Activated naive CD8-positive, alpha-beta T cell treated with anti-CD3 and anti-CD28 coated beads, Interleukin-2, amount 50 U/mL, for 16 hours (primary cell): ENCODE results near the gene CMSS1.
"Not testable (repeated sequence)": the region's sequence is repeated elsewhere in the genome, so short reads cannot be mapped to it uniquely, and the experiment has no call there.

ENCODE experiments used
- DNase-seq: peaks from one replicate; pipeline ENCODE4 v3.0.0-alpha.2; 2020; ENCODE audit warnings: low read depth, low spot score

Gene CMSS1

GRCh38 chr3:100024520-100025303 lies 207.1 kb downstream of the CMSS1 start:
- DNase-seq = no peak

DNA sequence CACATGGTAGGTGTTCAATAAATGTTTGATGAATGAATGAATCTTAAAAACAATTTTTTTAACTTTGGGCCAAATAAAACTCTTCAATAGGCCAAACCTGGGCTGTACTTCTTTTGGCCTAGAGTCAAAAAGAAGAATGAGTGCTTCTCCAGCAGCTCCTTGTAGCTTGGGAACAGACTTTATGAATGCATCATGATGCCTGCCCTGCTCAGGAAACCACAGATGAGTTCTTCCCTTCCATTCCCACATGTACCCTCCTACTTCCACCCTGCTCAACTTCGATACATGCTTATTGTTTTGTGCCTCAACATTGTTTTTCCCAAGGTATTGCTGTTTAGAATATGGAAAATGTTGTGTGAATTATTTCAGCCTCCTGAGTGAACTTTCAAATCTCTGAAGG lies 209.7 kb downstream of the CMSS1 start:
- DNase-seq = no peak

DNA sequence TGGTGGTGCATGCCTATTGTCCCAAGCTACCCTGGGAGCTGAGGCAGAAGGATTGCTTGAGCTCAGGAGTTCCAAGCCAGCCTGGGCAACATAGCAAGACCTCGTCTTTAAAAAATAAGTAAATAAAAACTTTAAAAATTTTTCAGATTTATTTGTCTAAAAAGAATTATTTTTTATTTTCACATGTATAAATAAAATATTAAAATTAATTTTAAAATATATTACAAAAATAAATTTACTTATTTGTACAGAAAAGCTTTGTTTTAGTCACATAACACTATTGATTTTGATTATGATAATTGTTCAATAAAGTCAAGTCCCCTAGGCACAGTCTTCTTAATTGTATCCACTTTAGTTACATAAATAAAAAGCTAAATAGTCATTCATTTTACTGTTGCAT lies 211.4 kb downstream of the CMSS1 start:
- DNase-seq = no peak

DNA sequence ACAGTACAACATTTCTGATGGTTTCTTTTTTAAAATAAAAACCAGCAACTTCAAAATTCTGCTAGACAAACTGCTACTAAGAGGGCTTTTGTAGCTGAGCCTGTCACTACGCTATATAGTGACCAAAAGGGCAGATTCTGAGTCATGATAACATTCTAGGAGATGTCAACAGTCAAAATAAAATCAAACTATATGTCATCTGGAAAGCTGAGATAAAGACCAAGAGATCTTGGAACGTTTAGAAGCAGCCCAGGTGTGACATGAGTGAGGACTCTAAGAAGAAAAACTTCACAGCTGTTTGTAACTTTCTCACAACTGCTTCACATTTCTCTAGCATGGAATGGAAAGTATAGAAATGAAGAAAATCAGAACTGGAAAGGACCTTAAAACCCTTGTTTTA lies 212.0 kb downstream of the CMSS1 start:
- DNase-seq = no peak

DNA sequence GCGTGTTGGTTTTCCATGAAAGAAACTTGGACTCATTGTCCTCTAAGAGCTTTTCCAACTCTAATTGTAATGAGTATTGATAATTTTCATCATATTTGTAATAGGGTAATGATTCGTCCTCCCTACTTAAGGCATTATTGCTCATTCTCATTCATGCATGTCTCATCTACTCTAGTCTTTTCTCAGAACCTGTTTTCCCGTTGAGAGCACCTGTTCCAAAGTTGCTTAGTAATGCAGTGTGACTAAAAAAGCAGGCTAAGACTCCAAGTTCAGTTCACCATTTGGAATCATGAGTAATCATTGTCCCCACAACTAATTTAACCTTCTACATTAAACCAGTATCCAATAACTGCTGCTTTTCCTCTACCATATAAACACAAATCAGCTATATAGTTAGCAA lies 212.7 kb downstream of the CMSS1 start:
- no peak for DNase-seq

DNA sequence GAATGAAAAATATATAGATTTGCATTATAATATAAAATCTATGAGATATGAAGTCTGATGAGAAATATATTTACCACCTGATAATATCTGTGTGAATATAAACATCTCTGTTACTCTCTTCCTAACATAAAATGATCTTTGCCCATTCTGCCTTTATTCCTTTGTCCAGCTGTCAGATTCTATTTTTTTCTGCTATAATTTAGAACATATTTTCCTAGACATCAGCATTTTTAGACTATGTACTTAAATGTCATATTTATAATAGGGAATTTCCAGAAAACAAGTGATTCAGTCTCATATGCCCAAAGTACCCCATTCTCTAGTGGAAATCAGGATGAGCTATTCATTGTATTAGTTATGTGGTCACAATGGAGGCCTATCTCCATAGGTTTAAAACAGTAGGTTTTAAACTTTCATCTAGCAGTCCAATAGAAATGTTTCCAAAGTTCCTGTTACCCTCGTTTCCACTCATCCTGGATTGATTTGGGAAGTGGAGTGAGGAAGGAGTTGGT lies 213.3 kb downstream of the CMSS1 start:
- no peak for DNase-seq

DNA sequence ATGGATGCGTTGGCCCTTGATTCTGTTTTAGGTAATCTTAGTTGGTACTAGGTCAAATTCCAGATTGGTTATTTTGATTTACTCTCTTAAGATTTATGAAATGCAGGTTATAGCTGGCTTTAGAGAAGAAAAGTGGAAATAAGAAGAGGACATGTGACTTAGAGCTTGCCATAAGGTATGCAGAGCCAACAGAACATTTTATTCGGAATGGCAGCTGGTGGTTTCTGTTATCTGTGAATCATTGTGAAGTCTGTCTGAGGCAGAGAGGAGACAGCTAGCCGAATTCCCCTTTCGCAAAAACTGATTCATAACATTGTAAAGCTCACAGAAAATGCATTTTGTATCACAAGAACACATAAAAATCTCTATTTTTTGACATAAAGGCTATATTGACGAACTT lies 214.6 kb downstream of the CMSS1 start:
- no peak for DNase-seq

DNA sequence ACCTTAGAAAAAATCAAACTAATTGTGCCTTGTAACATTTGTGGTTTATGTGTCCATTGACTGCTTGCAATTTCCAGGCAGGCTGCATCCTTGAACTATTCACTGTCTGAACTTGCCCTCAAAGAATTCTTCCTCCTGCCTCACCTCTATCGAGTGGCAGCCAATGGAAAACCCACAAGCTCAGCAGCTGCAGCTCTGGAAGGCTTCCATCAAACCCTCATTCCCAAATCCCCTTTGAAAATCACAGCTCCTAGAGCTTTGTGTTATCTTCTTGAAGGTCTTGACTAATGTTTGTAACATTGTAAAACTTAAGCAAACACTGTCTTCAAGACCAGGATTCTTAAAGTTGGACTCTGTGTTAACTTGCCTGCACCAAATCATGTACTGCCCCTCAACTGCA lies 215.5 kb downstream of the CMSS1 start:
- no peak for DNase-seq

DNA sequence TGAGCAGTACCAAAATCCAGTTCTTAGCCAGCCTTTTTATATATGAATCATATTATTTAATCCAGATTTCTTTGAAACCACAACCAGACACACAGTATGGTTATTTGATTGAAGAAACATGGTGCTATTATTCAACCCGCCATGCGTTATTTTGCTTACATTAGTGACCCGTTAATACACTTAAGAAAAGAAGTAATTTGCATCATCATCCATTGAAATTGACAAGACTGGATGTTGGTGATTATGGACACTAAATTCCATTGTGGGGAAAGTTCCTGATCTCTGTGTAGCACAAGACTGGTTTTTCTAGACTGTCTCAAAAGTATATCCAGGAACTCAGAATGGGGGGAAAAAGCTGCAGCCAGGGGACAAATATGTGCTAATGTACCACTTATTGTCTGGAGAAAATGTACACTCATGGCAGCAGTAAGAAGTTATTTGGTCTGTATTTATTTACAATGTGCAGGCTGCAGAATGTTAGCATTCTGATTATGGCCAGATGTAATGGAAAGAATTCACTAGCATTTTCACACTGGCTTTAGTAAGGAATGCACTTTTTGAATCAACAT lies 216.3 kb downstream of the CMSS1 start:
- no peak for DNase-seq

GRCh38 chr3:100039075-100039474 lies 221.4 kb downstream of the CMSS1 start:
- no peak for DNase-seq

DNA sequence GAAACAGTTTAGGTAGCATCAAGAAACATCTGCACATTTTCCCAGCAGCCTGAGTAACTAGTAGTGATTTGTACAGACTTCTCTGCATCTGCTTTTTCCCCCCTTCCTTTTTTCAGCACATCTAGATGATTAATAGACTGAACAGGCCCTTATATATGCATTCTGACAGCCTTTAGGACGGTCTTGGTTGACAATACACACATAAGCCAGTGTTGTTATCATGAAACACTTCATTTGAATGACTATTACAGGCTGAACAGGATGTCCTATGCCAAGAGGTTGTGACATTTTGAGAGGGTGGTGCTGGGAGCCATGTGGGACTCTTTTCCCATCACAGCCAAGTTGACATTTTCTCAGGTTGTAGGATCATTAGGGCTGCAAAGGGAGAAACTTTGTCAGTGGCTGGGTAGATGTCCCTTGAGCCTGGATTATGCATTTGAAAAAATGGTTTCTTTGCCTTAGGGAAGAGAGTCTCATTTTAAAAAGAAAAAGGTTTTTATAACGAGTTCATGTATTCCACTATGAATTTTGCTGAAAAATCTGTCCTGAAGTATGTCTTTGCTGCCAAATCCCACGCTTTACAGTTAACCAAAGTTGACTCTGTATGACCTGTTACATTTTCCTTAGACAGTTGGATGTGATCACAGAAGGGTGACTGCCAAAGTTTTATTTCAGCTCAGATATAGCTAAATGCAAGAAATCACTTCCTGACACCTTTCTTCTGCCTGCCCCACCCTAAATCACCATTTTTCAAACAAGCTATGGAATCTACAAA lies 223.0 kb downstream of the CMSS1 start:
- DNase-seq = no peak

DNA sequence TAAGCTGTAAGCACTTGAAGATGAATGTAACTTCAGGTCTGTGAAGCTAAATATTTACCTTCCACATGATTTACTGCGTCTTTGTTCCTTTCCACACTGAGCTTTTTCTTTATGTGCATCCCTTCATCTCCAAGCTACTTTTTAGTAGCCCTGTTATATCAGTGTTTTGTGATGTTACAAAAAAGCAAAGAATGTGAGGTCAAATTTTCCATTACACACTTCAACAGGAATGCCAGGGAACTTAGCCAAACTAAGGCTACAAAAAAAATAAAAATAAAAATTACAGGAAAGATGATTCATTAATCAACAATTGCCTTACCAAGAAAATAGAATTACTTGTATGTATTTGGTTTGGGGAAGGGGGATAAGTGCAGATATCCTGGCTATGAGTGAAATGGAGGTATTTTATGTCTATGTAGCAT lies 223.7 kb downstream of the CMSS1 start:
- DNase-seq = no peak

DNA sequence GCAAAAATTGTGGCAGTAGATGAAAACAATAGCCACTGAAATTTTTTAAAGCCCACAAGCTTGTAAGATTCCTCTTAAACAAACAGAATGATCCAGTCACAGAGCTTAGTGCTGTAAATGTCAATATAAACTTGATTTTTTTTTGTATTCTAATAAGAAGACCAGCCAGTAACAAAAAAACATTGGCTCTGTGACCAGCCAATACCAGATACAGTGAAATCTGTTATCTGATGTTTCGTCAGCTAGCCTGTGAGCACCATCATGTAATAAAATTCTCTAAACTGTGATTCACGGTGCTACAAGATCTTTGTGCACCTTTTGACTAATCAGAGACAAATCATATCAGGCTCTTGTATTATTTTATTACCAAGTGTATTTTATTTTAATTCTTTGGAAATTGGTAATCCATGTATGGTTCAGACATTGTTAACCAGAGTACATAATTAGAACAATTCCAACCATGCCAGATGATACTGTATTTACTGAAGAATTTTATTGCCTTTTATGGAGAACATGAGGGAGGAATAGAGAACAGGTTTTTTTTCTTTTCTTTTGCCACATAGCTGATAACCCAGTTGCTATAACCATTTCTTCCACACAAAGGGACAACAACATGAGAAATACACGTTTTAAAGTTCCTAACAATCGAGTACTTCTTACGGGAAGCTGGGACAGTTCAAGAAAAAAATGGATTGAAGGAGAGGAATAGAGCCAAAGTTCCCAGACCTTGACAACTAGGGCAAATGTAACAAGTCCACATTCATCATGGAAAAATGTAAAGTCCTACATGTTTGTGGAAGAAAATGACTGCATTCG lies 224.7 kb downstream of the CMSS1 start:
- DNase-seq = no peak

- DNase-seq = no peak
Observed at GRCh38 chr3:100043271-100043670, 225.6 kb downstream of the CMSS1 start.

GRCh38 chr3:100044369-100044768 lies 226.7 kb downstream of the CMSS1 start:
- DNase-seq = no peak

- DNase-seq = no peak
Observed at GRCh38 chr3:100045696-100046095, 228.0 kb downstream of the CMSS1 start.

DNA sequence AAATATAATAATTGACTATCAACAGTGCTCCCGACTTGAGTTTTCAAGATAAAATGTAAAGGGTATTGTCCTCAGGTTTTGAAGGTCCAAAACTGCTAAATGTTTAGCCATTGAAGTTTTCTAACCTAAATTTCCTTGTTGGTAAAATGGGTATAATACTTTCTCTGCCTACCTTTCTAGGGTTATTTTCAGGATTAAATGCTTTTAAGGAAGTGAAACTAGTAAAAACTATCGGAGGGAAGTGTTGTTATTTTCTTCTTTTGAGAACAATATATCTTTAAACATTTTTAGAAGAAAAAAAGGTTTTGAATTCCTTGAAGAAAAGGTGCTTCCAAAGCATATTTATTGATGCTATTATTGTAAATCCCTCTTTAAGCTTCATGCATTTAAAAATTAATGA lies 229.3 kb downstream of the CMSS1 start:
- no peak for DNase-seq

DNA sequence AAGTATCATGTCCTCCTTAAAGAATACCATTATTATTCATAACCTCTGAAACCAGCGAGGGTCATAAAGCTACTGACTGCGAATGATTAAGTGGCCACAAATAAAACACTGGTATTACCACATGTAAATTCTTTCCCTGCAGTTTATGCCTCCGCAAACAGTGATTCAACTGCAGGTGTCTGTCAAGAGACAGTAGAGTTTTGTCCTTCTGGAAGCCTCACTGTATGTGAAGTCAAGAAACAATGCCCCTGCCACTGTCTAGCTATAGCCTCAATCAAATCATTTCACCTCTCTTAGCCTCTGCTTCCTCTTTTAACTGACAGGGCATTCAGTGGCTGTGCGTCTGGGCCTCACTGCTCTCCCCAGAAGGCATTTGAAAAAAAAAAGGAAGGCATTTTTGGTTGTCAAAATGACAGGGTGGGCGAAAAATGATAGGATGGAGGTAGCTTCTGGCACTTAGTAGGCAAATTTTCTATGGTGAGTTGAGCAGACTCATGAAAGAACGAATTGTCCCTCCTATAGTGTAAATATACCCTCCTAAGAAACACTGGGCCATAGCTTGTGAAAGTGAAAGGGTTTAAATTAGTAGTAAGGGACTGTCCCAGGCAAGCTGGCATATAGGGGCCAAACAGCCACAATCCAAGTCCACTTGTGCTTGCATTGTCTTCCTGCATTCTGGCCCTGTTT lies 229.9 kb downstream of the CMSS1 start:
- no peak for DNase-seq

GRCh38 chr3:100048248-100048647 lies 230.6 kb downstream of the CMSS1 start:
- no peak for DNase-seq

GRCh38 chr3:100051513-100051912 lies 233.9 kb downstream of the CMSS1 start:
- DNase-seq = not testable (repeated sequence)

GRCh38 chr3:100053951-100054620 lies 236.4 kb downstream of the CMSS1 start:
- DNase-seq = no peak
